Activated CD8-positive, alpha-beta memory T cell treated with anti-CD3 and anti-CD28 coated beads, Interleukin-2, amount 50 U/mL, for 24 hours (primary cell): ENCODE measurements around the gene SUPT7L.

Source experiments
- DNase-seq: peaks from one replicate; pipeline ENCODE4 v3.0.0-alpha.2; 2020; ENCODE audit errors: extremely low read depth

Gene SUPT7L, protein sequence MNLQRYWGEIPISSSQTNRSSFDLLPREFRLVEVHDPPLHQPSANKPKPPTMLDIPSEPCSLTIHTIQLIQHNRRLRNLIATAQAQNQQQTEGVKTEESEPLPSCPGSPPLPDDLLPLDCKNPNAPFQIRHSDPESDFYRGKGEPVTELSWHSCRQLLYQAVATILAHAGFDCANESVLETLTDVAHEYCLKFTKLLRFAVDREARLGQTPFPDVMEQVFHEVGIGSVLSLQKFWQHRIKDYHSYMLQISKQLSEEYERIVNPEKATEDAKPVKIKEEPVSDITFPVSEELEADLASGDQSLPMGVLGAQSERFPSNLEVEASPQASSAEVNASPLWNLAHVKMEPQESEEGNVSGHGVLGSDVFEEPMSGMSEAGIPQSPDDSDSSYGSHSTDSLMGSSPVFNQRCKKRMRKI

DNA sequence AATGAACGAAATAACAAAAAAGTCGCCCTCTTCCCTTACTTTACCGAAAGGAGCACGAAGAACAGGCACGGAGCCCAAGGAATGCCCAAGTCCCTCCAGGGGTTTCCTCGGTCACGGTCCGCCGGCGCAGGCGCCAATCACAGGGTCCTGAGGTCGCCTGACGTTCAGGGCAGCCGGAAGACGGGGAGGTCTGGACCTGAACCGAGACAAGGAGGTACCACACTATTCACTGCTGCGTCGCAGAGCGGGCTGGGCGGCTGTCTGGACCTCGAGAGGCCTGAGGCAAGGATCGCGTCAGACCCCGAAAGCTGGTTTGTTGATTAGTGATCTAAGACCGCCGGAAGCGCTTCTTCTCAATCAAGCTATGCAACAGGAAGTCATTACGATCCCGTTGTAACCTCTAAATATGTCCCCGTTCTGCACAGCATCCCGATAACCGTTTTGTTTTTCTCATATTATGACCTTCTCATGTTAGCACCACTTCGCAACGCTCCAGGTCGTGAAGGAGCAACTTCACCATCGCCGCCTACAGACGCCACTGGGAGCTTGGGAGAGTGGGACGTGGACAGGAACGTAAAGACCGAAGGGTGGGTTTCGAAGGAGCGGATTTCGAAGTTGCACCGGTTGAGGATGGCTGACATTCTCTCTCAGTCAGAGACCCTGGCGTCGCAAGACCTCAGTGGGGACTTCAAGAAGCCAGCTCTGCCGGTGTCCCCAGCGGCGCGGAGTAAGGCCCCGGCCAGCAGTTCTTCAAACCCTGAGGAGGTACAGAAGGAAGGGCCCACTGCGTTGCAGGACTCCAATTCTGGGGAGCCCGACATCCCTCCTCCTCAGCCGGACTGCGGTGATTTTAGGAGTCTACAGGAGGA, at the start of gene SUPT7L, which contains the start of gene SLC4A1AP:
SUPT7L (minus strand) TSS at position 330 of the 869 bp plus-strand sequence. CDS start 1,422 bp downstream, outside the sequence.
SLC4A1AP (plus strand) TSS at position 605 of the 869 bp plus-strand sequence; CDS start at position 631, 26 bp downstream.
- DNase-seq, result peak; percentile 49

DNA sequence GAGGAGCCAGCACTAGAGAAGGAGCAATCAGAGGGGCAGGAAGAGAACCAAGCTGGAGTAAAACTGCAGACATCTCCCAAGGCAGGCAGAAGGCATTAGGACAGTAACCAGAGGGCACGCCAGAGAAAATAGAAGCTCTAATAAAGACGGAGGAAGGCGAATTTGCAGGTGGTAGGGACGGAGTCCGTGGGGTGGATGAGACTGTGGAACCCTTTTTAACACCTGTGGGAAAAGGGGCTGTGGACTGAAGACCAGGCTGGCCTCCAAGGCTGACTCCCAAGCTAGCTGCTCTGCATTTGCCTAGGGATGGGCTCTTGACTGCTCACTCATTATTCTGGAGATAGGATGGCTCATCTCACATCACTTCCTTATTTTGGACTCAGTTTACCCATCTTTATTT, 49.8 kb upstream of the SUPT7L start:
- DNase-seq, result no peak

DNA sequence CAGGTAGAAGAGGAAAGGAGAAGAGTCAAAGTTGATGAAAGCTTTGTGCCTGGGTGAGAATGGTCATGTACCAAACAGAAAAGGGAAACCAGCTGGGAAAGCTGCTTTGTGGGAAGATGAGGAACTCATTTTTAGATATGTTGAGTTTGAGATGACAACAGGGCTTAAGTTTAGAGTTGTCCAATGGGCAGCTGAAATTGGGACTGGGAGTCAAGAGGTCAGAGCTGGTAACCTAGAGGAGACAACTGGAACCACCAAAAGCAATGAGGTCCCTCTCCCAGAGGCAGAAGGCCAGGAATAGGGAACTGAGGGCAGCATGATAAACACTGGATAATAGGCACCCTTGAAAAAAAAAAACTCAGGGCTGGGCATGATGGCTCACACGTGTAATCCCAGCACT, 49.1 kb upstream of the SUPT7L start:
- DNase-seq, result no peak

DNA sequence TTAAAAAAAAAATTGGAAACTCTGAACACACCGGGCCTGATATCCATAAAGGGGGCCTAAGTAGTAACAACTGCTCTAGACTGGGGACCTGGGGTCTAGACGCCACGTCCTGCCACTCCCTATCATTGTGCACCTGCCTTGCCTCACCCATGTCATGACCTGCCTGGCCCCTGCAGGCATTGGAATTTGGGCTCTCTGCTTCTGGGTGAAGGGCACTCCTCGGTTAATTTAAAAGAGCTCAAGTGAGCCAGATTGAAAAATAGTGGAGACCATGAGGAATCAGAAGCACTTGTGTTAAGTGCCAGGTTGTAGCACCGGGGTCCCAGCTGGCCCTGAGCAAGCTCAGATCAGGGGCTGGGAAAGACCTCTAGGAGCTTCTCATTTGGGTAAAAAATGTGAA, 48.4 kb upstream of the SUPT7L start:
- DNase-seq, result no peak

DNA sequence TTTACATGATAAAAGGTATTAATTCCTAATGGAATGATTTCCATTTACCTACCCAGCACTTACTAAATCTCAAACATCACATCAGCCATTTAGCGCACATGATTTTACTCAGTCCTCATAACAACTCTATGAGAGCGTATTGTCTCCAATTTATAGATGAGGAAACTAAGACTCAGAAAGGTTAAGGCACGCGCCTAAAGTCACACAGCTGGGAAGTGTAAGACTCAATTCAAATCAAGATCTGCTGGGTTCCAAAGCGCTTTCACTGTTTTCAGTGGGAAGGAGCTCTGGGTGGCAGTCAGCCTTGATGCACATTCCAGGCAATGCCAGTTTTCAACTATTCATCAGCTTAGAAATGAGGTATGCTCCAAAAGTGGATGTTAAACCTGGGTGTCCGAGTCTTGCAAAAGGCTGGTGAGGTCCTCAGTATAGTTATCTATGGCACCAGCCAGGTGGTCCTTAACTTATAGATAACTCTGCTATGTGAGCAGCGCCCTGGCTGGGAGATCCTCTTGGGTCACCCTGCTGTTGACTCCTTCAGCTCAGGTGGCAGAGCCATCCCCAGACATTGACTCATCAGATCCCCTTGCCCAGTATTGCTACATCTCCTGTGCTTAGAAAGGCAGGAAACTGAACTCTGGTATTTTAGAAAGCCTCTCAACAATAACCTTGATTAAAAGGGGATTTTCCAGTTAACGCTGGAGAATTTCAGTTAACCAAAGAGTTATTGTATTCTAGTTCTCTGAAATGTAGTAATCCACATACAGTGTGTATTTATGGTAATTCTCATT, 47.4 kb upstream of the SUPT7L start:
- no peak for DNase-seq

DNA sequence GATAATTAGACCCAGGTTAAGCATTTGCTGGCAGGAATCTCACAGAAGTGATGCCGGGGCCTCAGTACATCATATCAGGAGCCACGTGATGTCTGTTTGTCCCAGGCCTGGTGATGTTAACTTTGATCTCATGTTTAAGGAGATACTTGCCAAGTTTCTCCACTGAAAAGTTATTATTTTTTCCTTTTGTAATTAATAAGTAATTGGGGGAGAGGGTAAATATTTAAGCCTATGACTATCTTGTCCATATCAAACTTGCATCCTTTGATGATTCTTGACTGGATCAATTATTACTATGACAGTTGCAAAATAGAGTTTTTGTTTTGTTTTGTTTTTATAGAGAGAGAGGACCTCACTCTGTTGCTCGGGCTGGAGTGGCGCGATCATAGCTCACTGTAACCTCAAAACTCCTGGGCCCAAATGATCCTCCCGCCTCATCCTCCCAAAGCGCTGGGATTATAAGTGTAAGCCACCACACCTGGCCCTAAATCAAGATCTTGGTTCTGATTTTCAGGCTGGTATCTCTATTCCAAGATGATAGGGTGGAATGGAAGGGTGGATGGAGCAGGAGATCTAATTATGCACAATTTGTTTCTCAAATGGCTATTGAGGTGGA, 46.7 kb upstream of the SUPT7L start:
- no peak for DNase-seq

DNA sequence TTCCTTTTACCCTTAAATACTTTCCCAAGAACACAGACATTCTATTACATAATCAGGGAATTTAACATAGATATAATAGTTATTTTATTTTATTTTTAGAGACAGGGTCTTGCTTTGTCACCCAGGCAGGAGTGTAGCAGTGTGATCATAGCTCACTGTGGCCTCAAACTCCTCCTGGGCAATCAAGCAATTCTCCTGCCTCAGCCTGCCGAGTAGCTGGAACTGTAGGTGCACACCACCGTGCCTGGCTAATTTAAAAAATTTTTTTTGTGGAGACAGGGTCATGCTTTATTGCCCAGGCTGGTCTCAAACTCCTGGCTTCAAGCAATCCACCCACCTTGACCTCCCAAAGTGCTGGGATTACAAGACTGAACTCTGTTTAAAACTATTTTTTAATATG, 45.9 kb upstream of the SUPT7L start:
- no peak for DNase-seq

DNA sequence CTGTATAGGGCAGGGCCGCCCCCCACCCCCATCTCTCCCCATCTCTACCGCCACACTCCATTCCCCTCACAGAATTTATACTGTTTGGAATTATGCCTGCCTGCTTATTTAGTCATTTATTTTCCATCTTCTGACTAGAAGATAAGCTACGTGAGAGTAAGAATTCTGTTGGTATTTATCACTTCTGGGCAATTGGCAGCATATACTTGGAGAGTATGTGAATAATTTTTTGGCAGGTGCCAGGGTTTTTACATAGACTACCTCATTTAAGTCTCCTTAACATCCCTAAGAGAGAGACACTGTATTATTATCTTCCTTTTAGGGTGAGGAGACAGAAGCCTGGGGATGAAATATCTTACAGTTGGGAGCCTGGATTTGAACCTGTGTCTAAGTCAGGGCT, 45.3 kb upstream of the SUPT7L start:
- DNase-seq, result no peak

DNA sequence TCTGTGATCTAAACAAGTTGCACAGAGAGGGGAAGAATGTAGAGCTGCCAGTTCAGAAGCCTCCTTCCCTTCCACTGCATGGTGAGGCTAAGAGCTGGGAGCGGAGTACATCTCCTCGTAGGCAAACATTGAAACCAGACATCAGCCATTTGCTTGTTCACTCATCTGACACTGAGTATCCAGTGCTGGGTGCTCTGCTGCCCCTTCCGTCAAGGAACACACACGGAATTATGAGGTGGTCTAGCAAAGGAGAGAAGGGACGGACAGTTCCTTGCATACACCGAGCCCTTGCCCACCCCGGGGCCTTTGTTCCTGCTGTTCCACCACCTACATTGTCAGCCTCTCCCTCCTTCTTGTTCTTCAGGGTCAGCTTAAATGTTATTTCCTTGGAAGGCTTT, 44.8 kb upstream of the SUPT7L start:
- DNase-seq, result no peak

DNA sequence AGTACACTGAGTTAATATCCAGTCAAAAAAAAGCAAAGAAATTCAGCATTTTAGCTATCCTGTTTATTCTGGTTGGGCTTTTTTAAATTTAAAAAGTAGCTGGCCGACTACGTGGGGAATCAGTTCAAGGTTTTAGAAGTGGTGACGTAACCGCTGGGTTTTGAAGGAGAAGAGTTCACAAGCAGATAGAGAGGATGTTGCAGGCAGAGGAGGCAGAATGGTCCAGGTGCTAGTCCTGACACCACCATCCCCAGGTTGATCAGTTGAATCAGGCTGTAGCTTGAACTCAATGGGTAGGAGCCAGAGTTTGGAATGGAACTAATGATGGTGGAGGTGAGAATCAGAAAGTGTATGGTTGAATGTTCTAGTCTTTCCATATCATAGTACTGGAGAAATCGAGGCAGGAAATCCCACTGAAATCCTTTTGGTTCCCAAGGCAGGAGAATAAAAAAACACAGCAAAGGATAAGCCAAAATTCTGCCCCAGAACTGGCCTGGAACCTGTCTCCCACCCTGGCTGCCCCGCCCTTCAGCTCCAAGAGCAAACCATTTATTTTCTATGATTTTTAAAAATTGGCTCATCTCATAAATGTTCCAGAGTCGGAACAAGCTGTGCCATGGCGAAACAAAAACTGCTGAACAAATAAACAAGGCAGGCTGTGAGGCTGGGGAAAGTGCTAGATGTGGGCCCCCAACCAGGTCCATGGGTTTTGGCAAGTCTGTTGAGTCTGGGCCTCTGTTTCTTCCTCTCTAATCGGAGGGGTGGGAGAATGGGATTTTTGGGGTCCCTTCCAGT, 44.2 kb upstream of the SUPT7L start:
- DNase-seq, result no peak

DNA sequence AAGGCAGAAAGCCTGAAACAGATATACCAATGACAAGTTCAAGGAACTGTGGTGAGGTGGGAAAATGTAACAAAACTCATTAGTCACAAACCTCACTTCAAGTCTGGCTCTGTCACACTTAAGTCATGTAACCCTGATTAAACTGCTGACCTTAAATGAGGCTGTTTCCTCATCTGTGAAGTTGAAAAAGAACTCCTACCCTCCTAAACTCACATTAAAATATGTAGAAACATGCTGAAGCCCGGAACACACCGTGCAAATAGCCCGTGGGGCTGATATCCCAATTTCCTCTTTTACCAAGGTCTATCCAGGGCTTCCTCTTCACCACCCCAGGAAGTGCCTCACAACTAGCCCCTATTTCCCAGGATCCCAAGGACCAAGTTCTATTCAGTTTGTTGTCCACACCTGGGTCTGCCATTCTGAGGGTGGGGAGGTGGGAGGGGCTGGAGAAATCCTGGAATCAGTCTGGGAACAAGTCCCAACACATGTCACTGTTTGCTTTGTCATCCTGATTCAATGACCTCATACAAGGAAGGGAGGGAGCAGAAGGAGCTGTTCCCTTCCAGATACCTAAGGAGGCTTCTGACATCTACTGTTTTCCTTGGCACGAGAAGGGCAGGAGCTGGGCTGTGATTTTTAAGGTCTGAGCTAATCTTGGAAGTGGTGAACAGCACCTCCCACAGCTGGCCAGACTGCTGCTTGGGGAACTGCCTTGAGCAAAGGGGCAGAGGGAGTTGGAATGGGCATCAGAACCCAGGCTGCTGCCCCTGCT, 42.6 kb upstream of the SUPT7L start:
- no peak for DNase-seq

DNA sequence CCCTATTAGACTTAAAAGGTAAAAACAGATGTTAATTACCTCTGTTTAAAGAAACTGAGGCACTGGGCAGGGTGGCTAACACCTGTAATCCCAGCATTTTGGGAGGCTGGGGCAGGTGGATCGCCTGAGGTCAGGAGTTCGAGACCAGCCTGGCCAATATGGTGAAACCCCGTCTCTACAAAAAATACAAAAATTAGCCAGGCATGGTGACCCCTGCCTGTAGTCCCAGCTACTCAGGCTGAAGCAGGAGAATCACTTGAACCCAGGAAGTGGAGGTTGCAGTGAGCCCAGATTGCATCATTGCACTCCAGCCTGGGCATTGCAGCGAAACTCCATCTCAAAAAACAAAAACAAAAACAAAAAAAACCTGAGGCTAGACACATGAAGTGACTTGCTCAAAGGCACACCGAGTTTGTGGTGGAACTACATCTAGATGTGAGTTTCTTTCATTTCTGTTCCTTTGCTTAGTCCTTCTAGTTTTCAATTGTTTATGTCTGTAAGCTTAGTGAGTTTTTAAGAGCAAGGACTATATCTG, 41.0 kb upstream of the SUPT7L start:
- DNase-seq, result no peak

DNA sequence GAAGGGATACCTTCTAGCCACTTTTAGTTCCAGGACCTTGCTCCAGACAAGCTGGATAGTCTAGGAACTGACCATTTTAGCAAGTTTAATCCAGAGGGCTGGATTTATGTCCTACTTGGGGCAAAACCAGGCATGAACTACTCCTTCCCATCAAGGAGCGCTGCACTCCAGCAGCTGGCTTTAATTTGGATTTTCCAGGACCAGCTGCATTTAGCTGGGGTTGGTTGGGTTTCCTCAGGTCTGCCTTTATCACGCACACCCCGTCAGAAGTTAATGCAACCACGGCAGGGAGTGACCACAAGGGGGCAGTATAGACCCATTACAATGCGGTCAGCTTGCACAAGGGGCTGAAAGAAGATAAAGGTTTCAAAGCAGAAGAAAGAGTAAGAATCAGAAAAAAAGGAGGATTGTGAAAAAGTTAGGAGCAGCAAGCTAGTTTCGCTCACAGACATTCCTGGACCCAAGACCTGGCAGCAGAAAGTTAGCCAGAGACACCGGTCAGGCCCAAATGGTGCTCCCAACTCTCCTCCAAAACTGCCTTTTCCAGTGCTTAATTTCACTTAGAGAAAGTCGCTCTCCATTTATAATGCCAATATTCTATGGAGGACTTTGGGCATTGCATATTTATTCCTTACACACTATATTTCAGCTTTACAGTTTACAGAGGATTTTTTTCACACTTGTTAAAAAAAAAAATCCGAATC, 40.4 kb upstream of the SUPT7L start:
- DNase-seq, result peak; percentile 75

DNA sequence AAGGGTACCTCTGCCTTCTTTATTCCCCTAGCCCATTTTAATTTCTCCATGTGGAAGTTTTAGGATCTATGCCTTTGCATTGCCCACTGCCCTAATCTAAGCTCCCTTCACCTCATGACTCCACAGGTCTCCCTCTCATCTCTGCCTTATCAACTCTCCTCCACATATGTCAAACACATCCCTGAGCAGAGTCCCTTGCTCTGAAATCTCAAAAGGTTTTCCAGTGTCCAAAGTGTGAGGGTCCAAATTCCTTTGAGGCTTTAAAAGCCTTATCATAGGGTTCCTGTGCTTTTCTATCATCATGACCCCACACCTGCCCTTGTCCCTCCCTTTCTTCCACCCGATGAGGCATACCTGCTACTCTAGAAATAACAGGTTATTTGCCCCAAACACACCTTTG, 38.9 kb upstream of the SUPT7L start:
- no peak for DNase-seq

DNA sequence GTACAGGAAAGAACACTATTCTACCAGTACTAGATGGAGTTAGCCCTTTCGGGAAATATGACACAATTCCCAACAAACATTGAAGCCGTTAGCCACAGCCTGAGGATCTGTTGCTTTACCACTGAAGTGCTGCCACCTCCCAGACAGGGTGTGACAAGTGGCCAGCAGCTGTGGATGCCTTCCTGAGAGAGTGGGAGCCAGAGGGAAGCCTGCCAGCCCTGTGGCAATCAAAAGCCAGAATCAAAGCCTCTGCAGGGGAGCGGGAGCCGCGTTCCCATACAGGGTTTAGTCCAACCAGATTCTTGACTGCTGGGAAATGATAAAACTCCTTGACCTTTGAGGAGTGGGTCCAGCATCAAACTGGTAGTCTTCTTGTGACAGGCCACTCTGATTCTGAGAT, 38.3 kb upstream of the SUPT7L start:
- DNase-seq, result no peak

DNA sequence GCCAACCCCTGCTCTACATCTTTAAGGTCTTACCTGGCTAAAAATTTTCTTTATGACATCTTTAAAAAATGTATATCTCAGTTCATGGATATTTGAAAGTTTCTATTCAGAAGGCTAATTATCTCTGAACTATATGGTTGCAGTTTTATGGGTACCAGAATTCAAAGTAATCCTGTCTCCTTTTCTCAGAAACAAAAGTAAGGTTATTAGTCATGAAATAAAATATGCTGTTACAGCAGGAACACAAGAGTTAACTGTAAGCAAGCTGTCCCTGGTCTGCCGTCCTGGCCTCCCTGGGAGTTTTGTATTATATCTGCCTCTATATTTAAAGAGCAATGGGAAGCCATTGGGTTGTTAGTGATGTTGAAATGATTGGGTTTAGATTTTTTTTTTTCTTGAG, 34.2 kb upstream of the SUPT7L start:
- no peak for DNase-seq

DNA sequence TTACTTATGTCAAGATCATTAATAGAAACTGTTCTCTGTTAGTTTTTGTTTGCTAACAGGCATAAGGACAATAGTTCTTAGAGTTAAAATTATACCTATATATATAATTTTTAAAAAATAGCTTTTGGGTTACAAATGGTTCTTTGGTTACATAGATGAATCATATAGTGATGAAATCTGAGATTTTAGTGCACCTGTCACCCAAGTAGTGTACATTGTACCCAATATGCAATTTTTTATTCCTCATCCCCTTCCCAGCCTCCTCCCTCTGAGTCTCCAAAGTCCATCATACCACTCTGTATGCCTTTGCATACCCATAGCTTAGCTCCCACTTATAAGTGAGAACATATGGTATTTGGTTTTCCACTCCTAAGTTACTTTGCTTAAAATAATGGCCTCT, 26.6 kb upstream of the SUPT7L start:
- no peak for DNase-seq

DNA sequence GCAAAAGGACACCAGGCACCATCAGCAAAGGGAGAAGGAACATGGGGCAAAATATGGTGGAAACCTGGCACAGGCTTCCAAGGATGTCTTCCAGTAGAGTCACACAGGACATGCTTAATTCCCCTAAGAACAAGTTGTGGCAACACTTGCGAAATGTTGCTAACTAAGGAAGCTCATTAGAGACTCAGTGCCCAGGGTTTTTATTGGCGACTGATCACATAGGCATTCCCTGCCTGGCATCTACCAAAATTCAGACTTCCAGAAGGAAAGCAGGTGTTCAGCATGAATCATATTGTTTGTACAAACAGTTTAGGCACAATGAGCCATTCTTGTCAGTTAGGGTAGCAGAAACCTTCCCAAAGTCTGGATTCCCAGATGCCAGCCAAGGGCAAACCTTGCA, 26.0 kb upstream of the SUPT7L start:
- no peak for DNase-seq

DNA sequence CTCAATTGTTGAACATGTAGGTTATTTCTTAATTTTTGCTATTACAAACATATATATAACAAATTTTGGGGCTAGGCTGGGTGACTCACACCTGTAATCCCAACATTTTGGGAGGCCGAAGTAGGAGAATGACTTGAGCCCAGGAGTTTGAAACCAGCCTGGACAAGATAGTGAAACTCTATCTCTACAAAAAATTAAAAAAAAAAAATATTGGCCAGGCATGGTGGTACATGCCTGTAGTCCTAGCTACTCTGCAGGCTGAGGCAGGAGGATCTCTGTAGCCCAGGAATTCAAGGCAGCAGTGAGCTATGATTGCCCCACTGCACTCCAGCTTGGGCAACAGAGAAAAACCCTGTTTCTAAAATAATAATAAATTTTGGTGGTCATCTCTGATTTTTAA, 23.8 kb upstream of the SUPT7L start:
- DNase-seq, result no peak
